ENCODE data around the gene ZNF487.
A peak's percentile ranks its signal among the peaks of the same experiment; 100 is the strongest.
"Not testable (repeated sequence)": the region's sequence is repeated elsewhere in the genome, so short reads cannot be mapped to it uniquely, and the experiment has no call there.

Gene ZNF487

GRCh38 chr10:43407148-43407575 lies 29.7 kb upstream of the ZNF487 start:
- no peak for DNase-seq

- peak; percentile 80 for DNase-seq
Observed at GRCh38 chr10:43407576-43408330, 29.2 kb upstream of the ZNF487 start.

GRCh38 chr10:43408331-43408709 lies 28.6 kb upstream of the ZNF487 start:
- DNase-seq = no peak

GRCh38 chr10:43408710-43409384 lies 28.1 kb upstream of the ZNF487 start, which contains the start of gene HNRNPF:
Gene HNRNPF, minus strand, starts transcription at chr10:43409186. Its CDS starts 21,302 bp downstream, at chr10:43387884.
- DNase-seq = peak; percentile 85 to 89

DNA sequence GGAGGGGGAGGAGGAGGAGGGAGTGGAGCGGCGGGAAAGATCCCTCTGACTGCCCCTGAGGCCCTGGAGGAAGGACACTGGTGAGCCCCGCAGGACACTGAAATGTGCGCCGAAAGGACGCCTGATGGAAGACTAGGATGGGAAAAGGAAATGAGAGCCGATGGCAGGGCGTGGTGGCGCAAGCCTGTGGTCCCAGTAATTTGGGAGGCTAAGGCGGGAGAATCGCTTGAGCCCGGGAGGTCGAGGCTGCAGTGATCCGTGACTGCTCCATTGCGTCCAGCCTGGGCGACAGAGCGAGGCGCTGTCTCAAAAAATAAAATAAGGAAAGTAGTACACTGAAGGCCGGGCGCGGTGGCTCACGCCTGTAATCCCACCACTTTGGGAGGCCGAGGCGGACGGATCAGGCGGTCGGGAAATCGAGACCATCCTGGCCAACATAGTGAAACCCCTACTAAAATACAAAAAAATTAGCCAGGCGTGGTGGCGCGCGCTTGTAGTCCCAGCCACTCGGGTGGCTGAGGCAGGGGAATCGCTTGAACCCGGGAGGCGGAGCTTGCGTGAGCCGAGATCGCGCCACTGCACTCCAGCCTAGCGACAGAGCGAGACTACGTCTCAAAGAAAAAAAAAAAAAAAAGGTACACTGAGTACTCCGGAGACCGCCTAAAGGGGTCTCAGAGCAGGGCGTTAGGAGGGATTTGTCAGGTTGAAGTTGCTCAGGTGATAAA lies 27.4 kb upstream of the ZNF487 start:
- DNase-seq = peak in 1 of 2 experiments; percentile 36

GRCh38 chr10:43410345-43410744 lies 26.6 kb upstream of the ZNF487 start:
- no peak for DNase-seq

- no peak for DNase-seq
Observed at GRCh38 chr10:43411536-43411935, 25.4 kb upstream of the ZNF487 start.

DNA sequence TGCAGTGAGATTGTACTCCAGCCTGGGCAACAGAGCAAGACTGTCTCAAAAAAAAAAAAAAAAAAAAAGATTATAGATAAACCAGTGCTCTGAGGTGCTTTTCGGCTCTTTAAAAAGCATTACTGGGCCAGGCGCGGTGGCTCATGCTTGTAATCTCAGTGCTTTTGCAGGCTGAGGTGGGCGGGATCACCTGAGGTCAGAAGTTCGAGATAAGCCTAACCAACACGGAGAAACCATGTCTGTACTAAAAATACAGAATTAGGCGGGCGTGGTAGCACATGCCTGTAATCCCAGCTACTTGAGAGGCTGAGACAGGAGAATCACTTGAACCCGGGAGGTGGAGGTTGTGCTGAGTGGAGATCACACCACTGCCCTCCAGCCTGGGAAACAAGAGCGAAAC lies 21.4 kb upstream of the ZNF487 start:
- no peak for DNase-seq

DNA sequence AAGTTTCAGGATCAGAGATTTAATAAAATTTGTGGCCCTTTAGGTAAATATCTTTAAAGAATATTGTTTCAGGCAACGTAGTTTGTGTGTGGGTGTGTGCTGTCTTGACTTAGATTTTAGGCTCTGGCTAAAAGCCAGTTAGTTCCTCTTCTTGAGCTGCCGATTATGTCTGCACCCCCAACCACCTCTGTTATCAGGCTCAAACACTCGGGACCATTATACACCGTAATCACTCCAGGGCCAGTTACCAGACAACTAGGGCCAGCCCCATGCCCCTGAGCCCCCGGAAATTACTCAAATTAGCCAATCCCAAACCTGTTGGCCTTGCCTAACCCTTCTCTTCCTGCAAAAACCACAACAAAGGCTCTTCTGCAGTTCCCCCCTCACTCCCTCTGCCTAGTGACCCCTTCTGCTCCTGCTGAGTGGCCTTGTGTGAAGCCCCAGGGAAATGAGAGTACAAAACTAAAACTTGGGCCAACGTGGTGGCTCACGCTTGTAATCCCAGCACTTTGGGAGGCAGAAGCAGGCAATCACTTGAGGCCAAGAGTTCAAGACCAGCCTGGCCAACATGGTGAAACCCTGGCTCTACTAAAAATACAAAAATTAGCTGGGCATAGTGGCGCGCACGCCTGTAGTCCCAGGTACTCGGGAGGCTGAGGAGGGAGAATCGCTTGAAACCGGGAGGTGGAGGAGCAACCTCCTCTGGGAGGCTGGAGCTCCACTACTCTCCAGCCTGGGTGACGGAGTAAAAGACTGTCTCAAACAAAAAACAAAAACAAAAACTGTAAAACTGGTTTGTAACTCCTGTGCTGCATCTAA lies 18.8 kb upstream of the ZNF487 start:
- peak; percentile 91 to 92 for DNase-seq

GRCh38 chr10:43419997-43420368 lies 16.9 kb upstream of the ZNF487 start:
- no peak for DNase-seq

DNA sequence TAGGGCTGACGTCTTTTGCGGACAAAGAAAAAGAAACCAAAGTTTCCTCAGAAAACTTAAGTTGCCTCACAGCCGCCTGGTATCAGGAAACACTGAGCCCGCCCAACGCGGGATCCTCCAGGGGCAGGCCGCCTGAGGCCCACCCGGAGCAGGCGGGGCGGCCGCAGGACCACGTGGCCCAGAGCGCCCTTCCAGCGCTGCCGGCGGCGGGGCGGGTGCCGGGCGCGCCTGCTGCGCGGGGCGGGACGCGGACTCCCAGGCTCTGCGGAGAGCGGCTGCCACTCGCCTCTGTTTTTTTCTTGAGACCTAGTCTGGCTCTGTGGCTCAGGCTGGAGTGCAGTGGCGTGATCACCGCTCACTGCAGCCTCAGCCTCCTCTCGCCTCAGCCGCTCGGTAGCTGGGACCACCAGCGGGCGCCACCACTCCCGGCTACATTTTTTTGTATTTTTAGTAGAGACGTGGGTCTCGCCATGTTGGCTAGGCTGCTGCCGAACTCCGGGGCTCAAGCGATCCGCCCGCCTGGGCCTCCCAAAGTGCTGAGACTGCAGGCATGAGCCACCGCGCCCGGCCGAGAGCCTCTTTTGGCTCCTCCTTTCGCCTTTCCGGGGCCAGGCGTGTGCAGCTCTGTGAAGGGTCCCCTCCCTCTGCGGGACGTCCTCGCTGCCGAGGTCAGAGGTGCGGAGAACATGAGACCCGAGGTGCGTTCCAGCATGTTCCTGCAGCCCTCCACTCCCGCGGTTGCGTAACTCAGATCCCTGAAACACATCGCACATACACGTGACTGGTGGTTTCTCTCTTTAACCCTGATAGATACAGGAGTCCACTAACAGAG lies 16.3 kb upstream of the ZNF487 start:
- DNase-seq = peak; percentile 82 to 85

GRCh38 chr10:43421201-43421507 lies 15.8 kb upstream of the ZNF487 start:
- DNase-seq = no peak

GRCh38 chr10:43421519-43421918 lies 15.4 kb upstream of the ZNF487 start:
- no peak for DNase-seq

DNA sequence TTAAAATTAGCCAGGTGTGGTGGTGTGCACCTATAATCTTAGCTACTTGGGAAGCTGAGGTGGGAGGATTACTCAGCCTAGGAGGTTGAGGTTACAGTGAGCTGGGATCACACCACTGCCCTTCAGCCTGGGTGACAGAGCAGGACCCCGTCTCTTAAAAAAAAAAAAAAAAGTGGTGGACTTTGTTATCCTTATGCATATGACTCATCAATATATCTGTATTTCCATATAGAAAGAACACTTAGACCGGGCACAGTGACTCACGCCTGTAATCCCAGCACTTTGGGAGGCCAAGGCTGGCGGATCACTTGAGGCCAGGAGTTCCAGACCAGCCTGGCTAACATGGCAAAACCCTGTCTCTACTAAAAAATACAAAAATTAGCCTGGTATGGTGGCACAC lies 15.0 kb upstream of the ZNF487 start:
- not testable (repeated sequence) for DNase-seq

- DNase-seq = no peak
Observed at GRCh38 chr10:43424416-43424815, 12.5 kb upstream of the ZNF487 start.

GRCh38 chr10:43426476-43426875 lies 10.4 kb upstream of the ZNF487 start:
- not testable (repeated sequence) for DNase-seq

DNA sequence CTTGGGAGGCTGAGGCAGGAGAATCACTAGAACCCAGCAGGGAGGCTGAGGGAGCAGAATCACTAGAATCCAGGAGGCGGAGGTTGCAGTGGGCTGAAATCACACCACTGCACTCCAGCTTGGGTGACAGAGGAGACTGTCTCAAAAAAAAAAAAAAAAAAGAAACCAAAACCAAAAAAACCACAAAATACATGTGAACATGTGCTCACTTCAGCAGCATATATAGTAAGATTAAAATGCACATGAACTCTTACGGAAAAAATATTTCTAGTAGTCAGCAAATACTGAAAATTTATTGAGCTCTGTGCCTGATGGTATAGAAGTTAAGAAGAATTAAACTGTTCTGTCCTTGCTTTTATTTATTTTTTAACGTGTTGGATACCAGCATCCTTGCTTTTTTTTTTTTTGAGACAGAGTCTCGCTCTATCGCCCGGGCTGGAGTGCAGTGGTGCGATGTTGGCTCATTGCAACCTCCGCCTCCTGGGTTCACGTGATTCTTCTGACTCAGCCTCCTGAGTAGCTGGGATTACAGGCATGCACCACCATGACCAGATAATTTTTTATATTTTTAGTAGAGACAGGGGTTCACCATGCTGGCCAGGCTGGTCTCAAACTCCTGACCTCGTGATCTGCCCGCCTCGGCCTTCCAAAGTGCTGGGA lies 9.6 kb upstream of the ZNF487 start:
- no peak for DNase-seq

DNA sequence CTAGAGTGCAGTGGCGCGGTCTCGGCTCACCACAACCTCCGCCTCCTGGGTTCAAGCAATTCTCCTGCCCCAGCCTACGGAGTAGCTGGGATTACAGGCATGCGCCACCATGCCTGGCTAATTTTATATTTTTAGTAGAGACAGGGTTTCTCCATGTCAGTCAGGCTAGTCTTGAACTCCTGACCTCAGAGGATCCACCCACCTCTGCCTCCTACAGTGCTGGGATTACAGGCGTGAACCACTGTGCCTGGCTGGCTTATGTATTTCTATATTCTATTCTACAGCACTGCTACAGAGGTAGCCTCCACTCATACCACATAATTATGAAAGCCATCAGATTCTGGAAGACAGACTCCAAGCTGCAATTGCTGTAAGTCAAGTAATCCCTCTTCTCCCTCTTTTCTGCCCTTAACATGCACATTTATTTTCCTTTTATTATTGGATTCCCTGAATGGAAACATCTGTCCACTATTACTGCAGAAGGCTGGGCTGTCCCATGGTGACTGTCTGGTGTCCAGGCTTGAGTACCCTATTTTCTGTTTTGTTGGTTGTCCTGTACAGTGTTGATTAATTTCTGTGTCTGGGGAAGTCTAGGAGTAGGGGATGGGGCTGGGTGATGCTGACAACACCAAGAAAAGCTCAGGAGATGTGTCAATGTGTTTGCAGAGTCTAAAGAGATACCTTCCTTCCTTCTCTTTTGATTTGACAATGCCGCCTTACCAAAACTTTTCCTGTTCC lies 5.8 kb upstream of the ZNF487 start:
- no peak for DNase-seq

DNA sequence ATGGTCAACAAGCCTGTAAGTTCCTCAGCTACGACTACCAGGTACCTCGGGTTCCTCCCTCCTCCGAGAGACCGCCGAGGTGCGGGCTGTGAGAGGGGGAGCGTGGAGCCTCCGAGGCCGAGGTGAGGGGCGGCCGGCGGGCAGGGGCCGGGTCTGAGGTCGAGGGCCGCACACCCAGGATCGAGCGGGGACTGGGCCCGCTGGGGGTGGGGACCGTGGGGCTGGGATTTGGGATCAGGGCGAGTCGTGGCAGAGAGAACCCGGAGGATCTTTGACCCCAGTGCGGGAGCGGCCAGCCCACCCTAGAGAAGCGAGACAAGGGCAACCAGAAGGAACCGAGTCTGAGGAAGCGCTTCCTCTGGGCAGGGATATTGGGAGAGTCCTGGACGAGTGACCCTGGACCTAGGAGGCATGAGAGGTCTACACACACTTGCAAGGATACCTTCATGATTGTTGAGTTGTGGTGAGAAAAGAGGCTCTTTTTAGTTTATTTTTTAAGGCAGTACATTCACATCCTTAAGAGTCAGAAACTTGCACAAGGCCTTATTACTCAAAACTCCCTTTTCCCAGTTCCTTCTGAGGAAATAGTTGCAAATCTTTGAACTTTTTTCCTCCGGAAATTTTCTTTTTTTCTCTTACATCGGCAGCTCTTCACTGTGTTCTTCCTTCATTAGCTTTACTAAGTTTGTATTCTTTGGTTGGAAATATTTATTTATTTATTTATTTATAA lies 395 bp downstream of the ZNF487 start:
- DNase-seq = no peak
